ENCODE data around the gene TTLL11.

DNA sequence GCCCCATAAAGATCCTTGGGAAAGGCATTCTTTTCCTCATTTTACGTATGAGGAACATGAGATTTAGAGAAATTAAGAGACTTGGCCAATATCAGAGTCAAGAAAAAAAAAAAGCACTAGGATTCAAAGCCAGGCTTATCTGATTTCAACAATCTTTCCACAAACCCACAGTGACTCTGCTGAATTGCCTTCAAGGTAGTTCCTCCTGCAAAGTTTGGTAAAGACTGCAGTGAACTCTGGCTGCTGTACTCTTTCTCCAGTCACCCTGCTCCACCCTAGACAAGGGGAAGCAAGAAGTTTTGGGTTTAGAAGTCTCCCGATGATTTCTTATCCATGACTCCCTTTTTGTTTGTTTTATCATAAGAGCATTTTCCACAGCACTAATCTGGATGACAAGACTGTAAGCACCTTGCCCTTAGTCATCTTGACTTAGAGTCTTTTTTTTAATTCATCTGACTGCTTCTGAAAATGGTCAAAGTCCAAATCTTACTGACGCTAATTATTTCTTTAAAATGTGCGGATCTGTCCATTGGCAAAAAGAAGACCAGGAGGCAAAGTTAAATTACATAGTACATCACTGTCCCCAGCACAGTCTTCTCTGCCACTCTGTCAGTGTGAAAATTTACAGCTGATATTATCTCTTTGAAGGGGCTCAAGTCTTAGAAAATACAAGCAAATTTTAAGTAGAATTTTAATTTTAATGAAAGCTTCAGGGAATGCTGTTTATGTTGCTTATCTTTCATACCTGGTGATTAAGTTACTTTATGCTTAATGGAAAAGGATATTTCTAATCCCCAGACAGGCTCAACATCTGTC is 180.1 kb downstream of the TTLL11 start:
- TF ChIP-seq EZH2 (IDR thresholded peaks at IDR 0.05) (no peak), EZH2phosphoT487 (IDR thresholded peaks at IDR 0.05) (no peak)

Data from neural progenitor cell (in vitro differentiated cells).